ENCODE measurements around the gene WLS. TPM values are rescaled to one million over a fixed set of nuclear protein-coding genes. Genes with fewer than 3 reads are reported as not detected.

The WLS gene
- 85.1 and 116 TPM in 2 replicates for total RNA-seq

DNA sequence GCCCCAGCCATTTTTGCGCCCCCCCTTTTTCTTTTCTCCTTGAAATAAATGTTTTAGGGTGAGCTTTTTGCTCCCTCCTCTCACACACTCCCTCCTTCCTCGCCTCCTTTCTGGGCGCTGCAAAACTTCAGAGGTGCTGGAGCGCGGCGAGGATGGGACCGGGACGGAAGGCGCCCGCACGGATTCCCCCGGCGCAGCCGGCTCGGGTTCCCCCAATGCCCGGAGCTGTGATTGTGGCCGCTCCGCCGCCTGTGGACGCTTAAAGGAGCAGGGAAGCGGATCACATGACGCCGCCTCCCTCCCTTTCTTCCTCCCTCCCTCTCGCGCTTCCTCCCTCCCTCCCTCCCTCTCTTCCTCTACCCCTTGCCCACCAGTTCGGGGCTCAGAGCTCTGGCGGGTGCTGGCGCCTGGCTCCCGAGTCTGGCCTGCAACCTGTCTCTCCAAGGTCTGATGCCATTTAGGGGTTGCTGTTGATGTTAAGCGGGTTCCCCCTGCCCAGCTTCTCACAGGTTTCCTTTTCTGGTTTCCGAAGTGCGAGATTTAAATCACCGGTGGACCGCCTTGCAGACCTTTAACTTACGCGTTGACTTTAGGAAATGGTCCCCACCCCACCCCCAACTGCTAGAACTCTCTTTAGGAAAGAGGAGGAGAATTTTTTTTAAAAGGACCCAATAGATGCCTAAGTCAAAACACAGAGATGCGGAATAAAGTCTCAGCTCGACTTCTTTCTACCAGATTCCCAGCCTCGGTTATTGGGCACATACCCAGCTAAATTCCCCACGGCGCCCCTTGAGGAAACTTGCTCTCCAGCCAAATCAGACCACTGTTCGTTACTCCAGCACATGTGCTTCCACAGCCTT, at the start of gene WLS:
Gene WLS, minus strand, starts transcription at position 235 of the 860 bp plus-strand sequence. Its CDS starts 224 bp downstream, at position 11.

Other genes starting within 250 kb of the WLS start
- 8.2 and 128 TPM in 2 replicates for gene DIRAS3, start 181.9 kb downstream of the WLS start, total RNA-seq
- not detected in 2 replicates for gene RPE65, start 217.4 kb upstream of the WLS start, total RNA-seq

Data from regular cardiac myocyte (primary cell).